GM13976 (cell line): ENCODE measurements around the gene UFC1.
A peak's percentile ranks its signal among the peaks of the same experiment; 100 is the strongest.

Experiments
- DNase-seq: peaks from one replicate; pipeline ENCODE4 v3.0.0; 2012; ENCODE audit warnings: low spot score
- in situ Hi-C: fragments of 300-500 bp; cut with MboI; formaldehyde crosslinking; loops from one replicate; pipeline ENCODE4 v1.12.0; 2022; ENCODE audit warnings: low sequenced_read_pairs, mixed read lengths, inconsistent platforms; ENCODE audit not compliant: unreplicated experiment
- TF ChIP-seq, protein P1 (sequence below): IDR thresholded peaks from 2 replicates; pipeline ENCODE4 v1.5.1; 2012; ENCODE audit warnings: borderline replicate concordance, mild to moderate bottlenecking; ENCODE audit not compliant: insufficient read depth; ENCODE audit errors: extremely low read depth, missing control alignments, control extremely low read depth

UFC1 gene

DNA sequence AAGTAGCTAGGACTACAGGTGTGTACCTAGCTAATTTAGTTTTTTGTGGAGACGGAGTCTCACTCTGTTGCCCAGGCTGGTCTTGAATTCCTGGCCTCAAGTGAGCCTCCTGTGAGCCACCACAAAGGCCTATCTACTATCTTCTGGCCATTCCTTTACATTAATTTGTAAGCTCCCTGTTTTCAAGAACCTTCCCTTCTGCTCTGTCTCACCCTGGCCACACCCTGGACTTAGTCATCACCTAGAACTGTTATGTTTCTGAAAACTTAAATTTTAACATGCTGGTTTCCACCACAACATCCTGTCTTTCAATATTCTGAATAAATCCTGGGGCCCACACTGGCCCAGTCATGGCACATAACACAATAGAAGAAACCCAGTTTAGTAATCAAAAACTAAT is 28.4 kb downstream of the UFC1 start:
- DNase-seq: peak; percentile 43
- TF ChIP-seq, protein P1, sequence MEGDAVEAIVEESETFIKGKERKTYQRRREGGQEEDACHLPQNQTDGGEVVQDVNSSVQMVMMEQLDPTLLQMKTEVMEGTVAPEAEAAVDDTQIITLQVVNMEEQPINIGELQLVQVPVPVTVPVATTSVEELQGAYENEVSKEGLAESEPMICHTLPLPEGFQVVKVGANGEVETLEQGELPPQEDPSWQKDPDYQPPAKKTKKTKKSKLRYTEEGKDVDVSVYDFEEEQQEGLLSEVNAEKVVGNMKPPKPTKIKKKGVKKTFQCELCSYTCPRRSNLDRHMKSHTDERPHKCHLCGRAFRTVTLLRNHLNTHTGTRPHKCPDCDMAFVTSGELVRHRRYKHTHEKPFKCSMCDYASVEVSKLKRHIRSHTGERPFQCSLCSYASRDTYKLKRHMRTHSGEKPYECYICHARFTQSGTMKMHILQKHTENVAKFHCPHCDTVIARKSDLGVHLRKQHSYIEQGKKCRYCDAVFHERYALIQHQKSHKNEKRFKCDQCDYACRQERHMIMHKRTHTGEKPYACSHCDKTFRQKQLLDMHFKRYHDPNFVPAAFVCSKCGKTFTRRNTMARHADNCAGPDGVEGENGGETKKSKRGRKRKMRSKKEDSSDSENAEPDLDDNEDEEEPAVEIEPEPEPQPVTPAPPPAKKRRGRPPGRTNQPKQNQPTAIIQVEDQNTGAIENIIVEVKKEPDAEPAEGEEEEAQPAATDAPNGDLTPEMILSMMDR: no peak
- in situ Hi-C loops: no loop called here

DNA sequence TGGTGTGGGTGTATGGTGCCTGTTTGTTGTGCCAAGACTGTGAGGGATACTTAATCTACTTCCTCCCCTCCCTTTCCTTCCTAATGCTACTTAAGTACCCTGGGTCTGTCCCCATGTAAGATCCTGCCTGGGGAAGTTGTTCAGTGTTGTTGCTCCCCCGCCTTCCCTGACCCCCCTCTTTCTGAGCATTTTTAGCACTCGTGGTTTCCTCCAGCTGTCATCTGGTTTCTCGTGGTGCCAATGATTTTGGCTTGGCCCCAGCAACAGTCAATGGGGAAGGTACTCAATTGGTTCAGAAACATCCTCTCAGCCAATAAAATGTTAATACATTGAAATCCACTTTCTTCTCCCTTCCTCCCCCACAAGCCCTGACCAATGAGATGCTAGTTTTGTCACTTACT is 31.5 kb downstream of the UFC1 start:
- in situ Hi-C loops: no loop called here
- DNase-seq: peak; percentile 85
- TF ChIP-seq, protein P1: no peak

DNA sequence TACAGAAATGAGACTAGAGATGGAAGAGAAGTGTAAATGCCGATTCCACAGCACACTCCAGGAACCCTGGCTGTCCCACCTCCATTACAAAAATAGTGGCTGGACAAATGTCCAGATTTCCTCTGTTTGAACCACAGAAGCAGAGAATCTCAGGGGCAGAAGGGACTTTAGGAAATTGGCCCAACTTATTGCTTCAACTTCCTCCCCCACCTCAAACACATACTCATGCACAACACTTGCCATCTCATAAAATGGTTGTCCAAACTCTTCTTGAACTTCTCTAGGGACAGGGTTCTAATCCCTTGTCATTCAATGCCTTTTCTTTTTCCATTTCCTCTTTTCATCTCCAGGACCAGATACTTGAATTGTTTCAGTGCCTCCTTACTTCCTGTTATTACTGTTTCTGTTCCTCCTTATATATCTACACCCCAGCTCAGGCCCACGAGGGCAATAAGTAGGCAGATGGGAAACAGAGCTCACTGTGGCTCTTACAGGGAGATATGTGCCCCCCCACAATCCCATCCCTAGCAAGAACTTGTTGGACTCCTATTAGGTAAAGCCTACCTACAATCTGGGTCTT is 32.0 kb downstream of the UFC1 start:
- in situ Hi-C loops: no loop called here
- TF ChIP-seq, protein P1: no peak

DNA sequence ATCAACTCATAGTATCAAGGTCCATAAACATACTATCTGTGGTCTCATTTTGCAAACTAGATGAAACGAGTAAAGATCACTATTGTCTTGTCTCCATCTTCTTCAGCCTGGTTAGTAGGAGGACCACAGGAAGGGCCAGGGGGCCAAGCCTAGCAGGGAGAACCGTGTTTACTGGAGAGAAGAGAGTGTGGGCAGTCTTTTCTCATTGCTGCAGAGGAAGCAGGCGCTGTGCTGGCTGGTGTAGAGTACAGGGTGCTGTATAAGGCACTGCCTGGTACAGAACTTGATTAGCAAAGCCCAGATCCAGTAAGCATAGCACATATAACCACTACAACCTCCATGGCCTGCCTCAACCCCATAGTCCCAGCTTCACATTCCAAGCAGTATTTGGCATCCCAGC is 33.5 kb downstream of the UFC1 start:
- TF ChIP-seq, protein P1: no peak
- DNase-seq: no peak
- in situ Hi-C loops: no loop called here

More for the DNA sequence above, 32.0 kb downstream of the UFC1 start:
- DNase-seq: no peak

DNA sequence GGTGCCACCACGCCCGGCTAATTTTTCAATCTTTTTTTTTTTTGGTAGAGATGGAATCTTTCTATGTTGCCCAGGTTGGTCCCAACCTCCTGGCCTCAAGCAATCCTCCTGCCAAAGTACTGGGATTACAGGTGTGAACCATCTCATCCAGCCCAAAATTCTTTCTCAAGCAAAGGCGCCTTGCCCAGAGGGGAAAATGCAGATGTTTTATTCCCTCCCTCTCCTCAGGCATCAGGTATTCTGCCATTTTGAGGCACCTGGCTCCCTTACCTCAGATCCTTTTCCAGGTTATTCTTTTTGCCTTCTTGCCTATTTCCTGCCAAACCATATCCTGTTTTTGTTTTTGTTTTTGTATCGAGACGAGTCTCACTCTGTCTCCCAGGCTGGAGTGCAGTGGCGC is 34.6 kb downstream of the UFC1 start:
- TF ChIP-seq, protein P1: no peak

DNA sequence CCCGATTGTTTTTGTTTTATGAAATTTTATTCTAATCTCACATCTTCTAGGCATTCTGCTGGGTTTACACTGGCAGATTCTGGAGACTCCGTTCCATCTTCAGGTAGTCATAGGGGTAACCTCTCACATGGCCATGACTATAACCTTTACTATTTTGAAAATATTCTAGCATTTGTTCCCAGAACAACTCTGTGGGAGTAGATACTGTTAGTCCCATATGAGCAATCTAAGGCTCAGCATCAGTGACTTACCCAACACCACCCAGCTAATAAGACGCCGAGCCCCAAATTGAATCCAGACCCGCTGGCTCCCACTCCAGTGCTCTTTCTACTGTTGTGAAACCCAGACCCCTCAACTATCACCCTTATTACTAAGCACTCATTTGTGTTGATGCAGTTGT is 35.3 kb downstream of the UFC1 start:
- TF ChIP-seq, protein P1: no peak
- no peak for DNase-seq
- in situ Hi-C loops: no loop called here

More for the DNA sequence above, 34.6 kb downstream of the UFC1 start:
- in situ Hi-C loops: no loop called here
- no peak for DNase-seq

DNA sequence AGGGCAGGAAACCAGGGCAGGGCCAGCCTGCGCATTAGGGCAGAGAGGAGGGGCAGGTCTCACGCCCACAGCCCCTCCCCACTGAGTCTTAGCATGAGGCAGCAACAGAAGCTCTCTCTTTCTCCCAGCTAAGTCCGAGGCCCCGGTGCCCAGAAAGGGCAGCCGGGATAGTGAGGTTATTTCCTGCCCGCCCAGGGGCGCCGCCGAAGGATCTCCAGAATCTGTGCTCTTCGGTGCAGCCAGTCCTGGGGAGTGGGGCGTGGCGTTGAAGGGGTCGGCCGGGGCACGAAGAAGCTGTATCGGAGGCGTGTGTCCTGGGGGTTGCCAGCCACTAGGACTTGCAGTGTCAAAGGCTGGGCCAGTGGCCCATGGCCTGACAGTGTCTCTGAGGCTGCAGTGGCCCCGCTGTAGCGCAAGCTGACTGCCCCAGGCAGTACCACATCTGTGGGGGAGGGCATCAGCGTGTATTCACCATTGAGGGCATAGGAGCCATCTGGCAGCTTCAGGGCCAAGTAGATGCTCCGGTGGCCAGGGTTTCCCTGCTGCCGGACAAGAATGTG is 37.3 kb downstream of the UFC1 start:
- no peak for DNase-seq
- in situ Hi-C loops: no loop called here
- TF ChIP-seq, protein P1: no peak
